Aorta (tissue), 5 donors: Measurements from ENCODE around the gene ATP23. TPM values are rescaled to one million over a fixed set of nuclear protein-coding genes. Genes with fewer than 3 reads are reported as not detected.

Experiments
- ATAC-seq: fragments of 200-7000 bp; cut with Tn5 transposase; one replicate; pipeline ENCODE4 v1.9.1; 2022; ENCODE audit warnings: moderate library complexity; ENCODE audit not compliant: low FRiP score
- DNase-seq, 2 donors: peaks; one replicate each; pipeline ENCODE4 v3.0.0-alpha.2; 2020
- H3K27ac ChIP-seq, 2 donors: one replicate each; pipeline ENCODE4 v1.5.1; 2013; ENCODE audit warnings: low read length in 2 of 2, mild to moderate bottlenecking in 2 of 2, moderate library complexity in 2 of 2, control low read depth in 1 of 2, inconsistent platforms in 1 of 2, low read depth in 1 of 2
- H3K27me3 ChIP-seq, 2 donors: one replicate each; pipeline ENCODE4 v1.6.1; 2013; ENCODE audit warnings: control low read depth in 1 of 2, low read length in 1 of 2, mild to moderate bottlenecking in 1 of 2, moderate library complexity in 1 of 2; ENCODE audit not compliant: insufficient read depth in 2 of 2, control insufficient read depth in 1 of 2
- H3K36me3 ChIP-seq, 2 donors: one replicate each; pipeline ENCODE4 v1.6.1; 2013; ENCODE audit warnings: control low read depth in 1 of 2, low read length in 1 of 2, mild to moderate bottlenecking in 1 of 2; ENCODE audit not compliant: insufficient read depth in 2 of 2, control insufficient read depth in 1 of 2
- H3K4me1 ChIP-seq, 2 donors: one replicate each; pipeline ENCODE4 v1.6.1; 2013; ENCODE audit warnings: low read length in 2 of 2, control low read depth in 1 of 2, mild to moderate bottlenecking in 1 of 2, moderate library complexity in 1 of 2; ENCODE audit not compliant: insufficient read depth in 2 of 2, control insufficient read depth in 1 of 2
- H3K4me3 ChIP-seq, 2 donors: one replicate each; pipeline ENCODE4 v1.5.1; 2013; ENCODE audit warnings: low read length in 2 of 2, control low read depth in 1 of 2, mild to moderate bottlenecking in 1 of 2
- H3K9me3 ChIP-seq: one replicate; pipeline ENCODE4 v1.6.1; 2013; ENCODE audit warnings: mild to moderate bottlenecking, low read length; ENCODE audit not compliant: control insufficient read depth
- WGBS, 2 donors: extraction: QIAGEN DNeasy Blood & Tissue Kit; methylation state at CpG; one replicate each; pipeline ENCODE4 v1.1.7; 2013; 5-methylcytosine and 5-hydroxymethylcytosine counted together
- intact Hi-C, 2 donors: fragments of 100-400 bp; cut with DNase I; formaldehyde crosslinking; loops; one replicate each; pipeline versions ENCODE4 v1.14.2 to v1.15.0; 2022
- long read RNA-seq, 2 donors: library from polyadenylated mRNA; unstranded; transcript quantifications; one replicate each; pipeline ENCODE4 v2.0.0, GENCODE V29; 2020 to 2021
- polyA plus RNA-seq, 2 donors: library from polyadenylated mRNA; stranded (reverse); fragments of 200-250 nt; gene quantifications; one replicate each; pipeline ENCODE4 v1.2.3, GENCODE V29; 2013
- total RNA-seq, 2 donors: library from RNA; stranded (reverse); fragmentation: NEBNext Ultra II Directional; extraction: Animal tissue kit (Norgen Biotek cat#: 25700); gene quantifications; one replicate each; pipeline ENCODE4 v1.2.1, GENCODE V29; 2021
- donor health status: healthy with polysubstance abuse.
- donor health status: Bipolar disorder and iron deficiency.
- donor health status: DM: no; HTN: no; CAD: no.
- donor health status: DM: no; HTN: no; CAD: no.
- donor health status: DM: yes; HTN: yes; CAD: no.

ATP23 gene, protein sequence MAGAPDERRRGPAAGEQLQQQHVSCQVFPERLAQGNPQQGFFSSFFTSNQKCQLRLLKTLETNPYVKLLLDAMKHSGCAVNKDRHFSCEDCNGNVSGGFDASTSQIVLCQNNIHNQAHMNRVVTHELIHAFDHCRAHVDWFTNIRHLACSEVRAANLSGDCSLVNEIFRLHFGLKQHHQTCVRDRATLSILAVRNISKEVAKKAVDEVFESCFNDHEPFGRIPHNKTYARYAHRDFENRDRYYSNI
- 1 to 10 TPM; 3.9 to 5.4 TPM for total RNA-seq
- polyA plus RNA-seq: 10 to 100 TPM in 1 of 2 donors, 1 to 10 TPM in 1; 3.4 to 19.3 TPM
- long read RNA-seq, donor 1, partial matches to known transcripts: 0 of 4 reads
- long read RNA-seq, donor 1, other reads (novel, unspliced or antisense): 1 of 4 reads
- long read RNA-seq, donor 2, partial matches to known transcripts: 0 of 4 reads
- long read RNA-seq, donor 2, other reads (novel, unspliced or antisense): 0 of 4 reads

DNA sequence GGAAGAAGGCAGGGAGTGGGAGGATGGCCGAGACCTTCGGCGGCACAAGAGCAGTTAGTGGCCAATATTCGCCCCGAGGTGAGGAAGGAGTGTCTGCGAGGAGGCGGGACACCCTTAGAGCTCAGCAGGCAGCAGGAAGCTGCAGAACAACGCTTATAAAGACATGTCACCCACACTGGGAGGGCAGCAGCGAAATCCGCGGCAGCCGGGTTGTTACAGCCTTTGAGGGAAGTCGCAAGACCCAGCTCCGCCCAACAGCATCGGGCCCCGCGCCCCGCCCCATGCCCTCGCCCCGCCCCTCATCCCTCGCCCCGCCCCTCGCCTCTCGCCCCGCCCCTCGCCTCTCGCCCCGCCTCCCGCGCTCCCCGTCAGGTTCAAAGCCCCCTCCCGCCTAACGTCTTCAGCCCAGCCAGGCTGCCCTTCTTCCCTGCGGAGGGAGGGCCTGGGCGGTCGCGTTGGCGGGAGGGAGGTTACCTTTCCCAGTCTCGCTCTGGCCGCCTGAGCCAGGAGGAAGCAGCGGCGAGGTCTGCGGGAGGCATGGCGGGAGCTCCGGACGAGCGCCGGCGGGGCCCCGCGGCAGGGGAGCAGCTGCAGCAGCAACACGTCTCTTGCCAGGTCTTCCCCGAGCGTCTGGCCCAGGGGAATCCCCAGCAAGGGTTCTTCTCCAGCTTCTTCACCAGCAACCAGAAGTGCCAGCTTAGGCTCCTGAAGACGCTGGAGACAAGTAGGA lies at the start of gene ATP23:
ATP23 (plus strand) TSS at position 403 of the 730 bp plus-strand sequence; CDS start at position 538, 135 bp downstream.
- Histone ChIP-seq H3K27me3 (no peaks in the 10 kb centered on the region), H3K9me3 (no peaks in the 10 kb centered on the region), H3K4me1 (no peaks in the 10 kb centered on the region), H3K36me3 (no peaks in the 10 kb centered on the region), H3K27ac (peak within 1 kb of the TSS; percentile 33 to 88), H3K4me3 (peak within 1 kb of the TSS; percentile 35 to 36)
- 0 to 1% methylated on average over 33 to 55 of the region's 55 CpGs for WGBS, 2 donors
- intact Hi-C loops: no loop called here
- DNase-seq (peak; percentile 94 to 95), ATAC-seq (peak; percentile 96)

DNA sequence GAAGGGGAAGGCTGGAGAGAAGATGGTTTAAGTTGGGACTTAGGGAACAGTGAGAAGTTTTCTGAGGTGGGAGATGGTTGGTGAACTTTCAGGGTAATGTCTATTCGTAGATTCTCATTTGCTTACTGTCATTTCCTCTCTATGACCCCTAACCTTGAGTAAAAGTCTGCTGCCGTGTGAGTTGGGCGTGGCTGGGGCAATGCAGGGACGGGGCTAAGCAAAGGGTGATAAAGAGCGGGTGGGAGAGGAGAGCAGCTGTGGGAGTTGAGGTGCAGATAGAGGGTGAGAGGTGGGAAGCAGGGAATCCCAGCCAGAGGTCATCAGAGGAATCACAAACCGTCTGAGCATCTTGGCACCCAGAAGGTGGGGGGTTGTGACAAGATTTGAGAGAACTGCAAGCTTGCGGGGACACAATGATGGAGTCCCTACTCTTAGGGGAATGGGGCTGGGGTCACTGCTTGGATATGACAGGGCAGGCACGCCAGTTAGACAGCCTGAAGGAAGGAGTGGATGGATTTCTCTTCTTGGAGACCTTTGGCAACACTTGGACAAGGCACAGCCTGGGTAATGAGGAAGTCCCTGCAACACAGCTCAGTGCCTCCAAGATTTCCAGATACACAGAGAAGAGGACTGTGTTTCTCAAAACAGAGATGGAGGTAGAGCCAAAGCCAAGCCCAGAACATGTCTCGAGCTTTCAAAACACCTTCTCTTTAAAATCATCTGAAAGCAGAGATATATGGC lies 49.0 kb upstream of the ATP23 start:
- Histone ChIP-seq H3K27me3 (no peaks in the 10 kb centered on the region), H3K36me3 (no peaks in the 10 kb centered on the region)

DNA sequence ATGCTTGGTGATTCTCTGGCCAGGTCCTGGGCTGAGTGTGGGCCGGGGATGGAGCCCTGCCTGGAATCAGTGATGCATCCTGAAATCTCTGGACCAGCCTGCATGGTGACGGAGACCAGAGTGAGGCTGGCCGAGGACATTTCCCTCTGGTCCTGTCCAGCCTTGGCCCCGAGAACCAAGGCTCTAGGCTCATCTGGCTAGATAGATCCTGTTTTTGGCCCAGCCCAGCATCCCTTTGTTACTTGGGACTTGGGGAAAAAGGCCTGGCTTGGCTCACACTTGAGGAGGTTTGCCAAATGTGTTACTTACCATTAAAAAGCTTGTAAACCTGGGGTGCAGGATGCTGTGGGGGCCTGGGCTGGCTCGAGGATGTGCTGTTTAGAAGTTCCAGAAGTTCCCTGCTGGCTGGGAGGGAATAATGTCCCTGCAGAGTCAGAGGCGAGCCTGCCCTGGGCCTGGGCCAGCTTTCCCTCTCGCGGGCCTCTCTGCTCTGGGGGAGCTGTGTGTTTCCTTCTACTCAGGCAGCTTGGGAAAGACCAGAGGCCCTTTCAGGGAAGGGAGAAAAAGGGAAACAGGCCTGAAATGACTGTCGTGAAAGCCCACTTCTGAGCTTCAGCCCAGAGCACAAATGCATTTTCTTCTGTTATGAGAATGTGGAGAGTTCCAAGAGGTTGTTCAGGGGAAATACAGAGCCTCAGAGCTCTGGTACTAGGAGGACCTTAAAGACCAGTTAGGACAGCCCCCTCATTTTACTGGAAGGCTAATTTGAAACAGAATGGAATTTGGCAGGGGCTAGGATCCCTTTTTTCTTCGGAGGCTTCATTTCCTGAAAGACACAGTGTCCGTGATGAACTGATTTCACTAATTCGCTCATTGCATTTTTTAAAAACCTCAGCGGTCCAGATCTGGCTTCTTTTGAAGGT lies 47.7 kb upstream of the ATP23 start:
- peak; percentile 79 for ATAC-seq
- Histone ChIP-seq H3K36me3 (no peaks in the 10 kb centered on the region), H3K9me3 (no peaks in the 10 kb centered on the region), H3K4me1 (peaks cover 6 to 7% of the 10 kb centered on the region in 2 donors), H3K27ac (peak overlapping the region; percentile 79 to 99), H3K27me3 (no peaks in the 10 kb centered on the region), H3K4me3 (no peak overlapping the region)
- 2 to 6% methylated on average over 13 of the region's 13 CpGs for WGBS, 2 donors
- peak; percentile 93 to 95 for DNase-seq
- intact Hi-C loops: loop anchor here in 1 of 2 donors (2.0 kb wide), 1 partner anchor 49 kb away; no protein-coding TSS in a partner anchor

More for the DNA sequence above, 49.0 kb upstream of the ATP23 start:
- peaks cover 0 to 2% of the 10 kb centered on the region in 2 donors for H3K4me1 ChIP-seq
- H3K4me3 ChIP-seq: no peak overlapping the region
- intact Hi-C loops: loop anchor here in 1 of 2 donors (2.0 kb wide), 1 partner anchor 48 kb away; no protein-coding TSS in a partner anchor
- 68 to 83% methylated on average over 9 of the region's 9 CpGs for WGBS, 2 donors
- DNase-seq (no peak), ATAC-seq (no peak)
- H3K9me3 ChIP-seq: no peaks in the 10 kb centered on the region
- H3K27ac ChIP-seq: peak overlapping the region; percentile 34 to 79

DNA sequence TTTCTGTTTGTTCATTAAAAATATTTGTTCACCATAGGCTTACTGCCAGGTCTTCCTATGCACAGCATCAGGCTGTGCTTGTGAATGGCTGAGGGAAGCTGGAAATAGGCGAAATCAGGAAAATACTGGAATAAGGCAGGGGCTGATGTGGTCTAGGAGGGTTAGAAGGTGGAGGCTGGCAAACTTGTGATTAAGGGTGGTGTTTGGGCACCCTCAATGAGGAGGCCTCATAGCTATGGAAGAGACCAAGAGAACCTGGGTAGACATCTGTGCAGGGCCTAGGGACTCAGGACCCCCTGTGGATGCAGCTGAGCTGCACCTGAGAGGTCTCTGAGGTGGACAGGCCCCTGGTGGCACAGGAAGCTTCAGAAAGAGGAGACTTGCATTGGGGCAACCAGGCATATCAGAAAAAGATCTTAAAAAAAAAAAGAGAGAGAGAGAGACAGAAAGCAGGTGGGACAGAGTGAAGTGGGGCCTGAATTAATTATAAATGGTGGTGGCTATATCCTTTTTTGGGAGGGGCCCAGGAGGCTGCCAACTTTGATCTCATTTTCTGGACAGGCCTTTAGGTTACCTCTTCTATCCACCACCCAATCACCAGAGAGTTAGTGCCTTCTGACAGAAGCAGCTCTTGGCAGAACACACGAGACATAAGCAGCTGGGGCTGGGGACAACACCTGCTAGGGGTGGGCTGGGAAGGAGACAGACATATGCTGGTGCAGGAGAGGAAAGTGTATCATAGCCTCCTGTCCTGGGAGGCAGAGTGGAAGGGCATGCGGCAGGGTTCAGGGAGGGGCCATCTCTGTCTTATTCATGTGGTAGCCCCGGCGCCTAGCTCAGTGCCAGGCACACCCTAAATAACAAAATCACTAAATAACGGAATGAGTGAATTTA lies 46.7 kb upstream of the ATP23 start:
- 47 to 51% methylated on average over 6 of the region's 6 CpGs for WGBS, 2 donors
- H3K27me3 ChIP-seq: no peaks in the 10 kb centered on the region
- ATAC-seq: no peak
- DNase-seq: peak in 1 of 2 donors; percentile 73
- peaks cover 6 to 7% of the 10 kb centered on the region in 2 donors for H3K4me1 ChIP-seq
- intact Hi-C loops: no loop called here
- H3K27ac ChIP-seq: peak overlapping the region; percentile 79 to 99
- H3K4me3 ChIP-seq: no peak overlapping the region
- H3K9me3 ChIP-seq: no peaks in the 10 kb centered on the region
- no peaks in the 10 kb centered on the region for H3K36me3 ChIP-seq

DNA sequence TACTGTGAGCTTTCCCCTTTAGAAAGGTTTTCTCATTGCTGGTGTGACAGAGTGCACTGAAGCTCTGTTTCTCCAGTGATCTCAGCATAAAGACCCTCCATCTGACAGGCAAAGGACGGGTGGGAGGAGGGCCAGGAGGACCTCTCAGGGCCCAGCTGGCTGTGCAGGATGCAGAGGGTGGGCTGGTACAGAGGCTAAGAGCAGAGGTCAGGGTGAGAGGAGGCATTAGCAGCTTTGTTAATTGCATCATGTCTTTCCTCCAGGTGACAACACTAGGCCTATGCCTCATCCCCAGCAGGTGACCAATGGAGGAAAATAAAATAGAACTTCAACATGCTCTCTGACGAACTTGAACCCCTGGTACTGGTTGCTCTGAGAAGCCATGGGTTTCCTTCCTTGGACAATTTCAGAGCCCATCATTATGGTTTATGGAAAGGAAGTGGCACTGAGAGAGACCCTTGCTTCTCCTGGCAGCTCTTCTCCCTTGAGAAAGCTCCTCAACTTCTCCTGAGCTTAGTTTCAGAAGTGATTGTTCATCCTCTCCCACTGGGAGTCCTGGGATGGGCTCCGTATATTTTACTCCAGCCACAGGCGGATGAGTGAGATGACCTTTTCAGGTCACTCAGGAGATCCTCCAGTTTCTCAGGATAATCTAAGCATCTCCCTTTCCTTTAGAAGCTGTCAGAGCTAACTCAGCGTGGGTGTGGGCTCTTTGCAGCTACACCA lies 45.8 kb upstream of the ATP23 start:
- no peak for ATAC-seq
- no peak for DNase-seq
- Histone ChIP-seq H3K27ac (peak overlapping the region; percentile 98 to 99), H3K36me3 (no peaks in the 10 kb centered on the region), H3K27me3 (no peaks in the 10 kb centered on the region), H3K4me3 (peak overlapping the region in 1 of 2 donors; percentile 29), H3K9me3 (no peaks in the 10 kb centered on the region), H3K4me1 (peaks cover 6 to 7% of the 10 kb centered on the region in 2 donors)
- 36 to 41% methylated on average over 5 of the region's 5 CpGs for WGBS, 2 donors
- intact Hi-C loops: no loop called here

DNA sequence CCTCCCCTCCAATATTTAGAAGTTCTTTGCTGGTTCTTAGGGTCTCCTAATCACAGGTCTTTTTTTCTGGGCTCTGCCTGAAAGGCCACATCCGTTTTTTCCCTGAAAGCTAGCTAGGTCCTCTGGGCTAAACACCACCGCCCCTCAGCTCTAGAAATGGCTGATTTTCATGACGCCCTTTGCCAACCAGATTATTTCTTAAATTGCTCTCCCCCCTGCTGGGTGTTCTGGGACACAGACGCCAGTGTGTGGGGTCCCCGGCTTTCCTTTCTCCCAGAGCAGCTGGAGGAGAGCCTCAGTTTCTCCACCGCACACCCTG lies 45.3 kb upstream of the ATP23 start:
- H3K27ac ChIP-seq: peak overlapping the region; percentile 98 to 99
- H3K9me3 ChIP-seq: no peaks in the 10 kb centered on the region
- no peak for ATAC-seq
- intact Hi-C loops: no loop called here
- peak overlapping the region; percentile 29 to 42 for H3K4me3 ChIP-seq
- DNase-seq: no peak
- no peaks in the 10 kb centered on the region for H3K36me3 ChIP-seq
- no peaks in the 10 kb centered on the region for H3K27me3 ChIP-seq
- peaks cover 6 to 7% of the 10 kb centered on the region in 2 donors for H3K4me1 ChIP-seq
- WGBS, 2 donors: 2 to 4% methylated on average over 6 of the region's 6 CpGs
